NOMO-1 treated with dmso at 0.1 percent for 144 hours (cell line): ENCODE results near the gene IRS4.

Experiments used
- DNase-seq: peaks from one replicate; lab custom pipeline; 2025; ENCODE audit not compliant: unreplicated experiment; lab: John Stamatoyannopoulos, UW

Gene IRS4

GRCh38 chrX:108736509-108737479 lies at the start of gene IRS4:
TSS of gene IRS4 (minus strand) at chrX:108736563.
- no peak for DNase-seq

- no peak for DNase-seq
Measured at GRCh38 chrX:108772549-108772948, 36.2 kb upstream of the IRS4 start.

GRCh38 chrX:108763559-108763958 lies 27.2 kb upstream of the IRS4 start:
- no peak for DNase-seq

- DNase-seq = no peak
Measured at GRCh38 chrX:108740299-108740774, 4.0 kb upstream of the IRS4 start.

- no peak for DNase-seq
Measured at GRCh38 chrX:108737754-108738153, 1.4 kb upstream of the IRS4 start.

- DNase-seq = no peak
Measured at GRCh38 chrX:108735679-108736508, 469 bp downstream of the IRS4 start.

- DNase-seq = no peak
Measured at GRCh38 chrX:108735091-108735678, 1.2 kb downstream of the IRS4 start.

GRCh38 chrX:108734426-108734825 lies 1.9 kb downstream of the IRS4 start:
- no peak for DNase-seq

GRCh38 chrX:108732630-108733321 lies 3.6 kb downstream of the IRS4 start:
- no peak for DNase-seq

- no peak for DNase-seq
Measured at GRCh38 chrX:108731153-108731552, 5.2 kb downstream of the IRS4 start.

- DNase-seq = no peak
Measured at GRCh38 chrX:108726748-108727147, 9.6 kb downstream of the IRS4 start.

GRCh38 chrX:108722561-108722960 lies 13.8 kb downstream of the IRS4 start:
- no peak for DNase-seq

- DNase-seq = no peak
Measured at GRCh38 chrX:108712886-108713285, 23.5 kb downstream of the IRS4 start.

GRCh38 chrX:108704839-108705238 lies 31.5 kb downstream of the IRS4 start:
- DNase-seq = no peak

- no peak for DNase-seq
Measured at GRCh38 chrX:108702530-108702929, 33.8 kb downstream of the IRS4 start.

- DNase-seq = no peak
Measured at GRCh38 chrX:108701633-108702032, 34.7 kb downstream of the IRS4 start.

- DNase-seq = peak; percentile 2
Measured at GRCh38 chrX:108699368-108699767, 37.0 kb downstream of the IRS4 start.

- no peak for DNase-seq
Measured at GRCh38 chrX:108696690-108697089, 39.7 kb downstream of the IRS4 start.
